Measurements from ENCODE around the gene MRPL50.

Gene MRPL50

DNA sequence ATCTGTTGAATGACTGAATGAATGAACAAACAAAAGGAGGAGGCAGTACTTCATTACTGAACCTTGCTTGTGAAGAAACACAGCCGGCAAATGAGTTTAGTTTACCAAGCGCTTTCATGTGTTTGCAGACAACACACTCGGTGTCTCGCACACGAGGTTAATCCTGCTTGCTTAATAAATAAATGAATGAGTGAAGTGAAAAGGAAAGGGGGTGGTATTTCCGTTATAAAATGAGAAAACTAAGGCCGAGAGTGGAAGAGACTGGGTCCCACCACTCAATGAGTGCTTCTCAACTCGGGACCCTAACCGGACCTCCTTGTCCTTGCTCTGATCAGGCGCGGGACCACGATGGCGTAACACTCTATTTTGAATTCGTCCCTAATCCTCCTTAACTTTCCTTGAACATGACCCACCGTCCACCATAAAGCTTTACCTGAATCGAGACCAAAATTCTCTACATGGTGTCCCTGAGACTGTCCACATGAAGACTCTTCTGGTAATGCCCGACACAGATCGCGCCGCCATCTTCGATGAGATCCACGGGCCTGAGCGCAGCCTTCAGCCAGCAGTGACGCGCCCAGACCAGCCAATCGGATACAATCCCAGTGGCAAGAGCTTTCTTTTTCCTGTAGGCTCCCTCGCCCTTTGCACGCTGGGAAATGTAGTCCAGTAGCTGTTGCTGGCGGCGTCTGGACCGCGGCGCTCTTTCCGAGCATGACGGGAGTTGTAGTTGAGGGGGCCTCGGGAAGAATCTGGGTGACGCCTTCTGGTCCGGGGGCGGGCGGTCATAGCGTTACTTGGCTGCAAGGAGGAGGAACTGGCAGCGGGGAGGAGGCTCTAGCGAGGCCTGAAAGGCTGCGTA, at the start of gene MRPL50, which contains the start of gene ZNF189:
TSS of gene MRPL50 (minus strand) at position 551 of the 862 bp plus-strand sequence. CDS start at position 525, 26 bp downstream.
TSS of gene ZNF189 (plus strand) at position 784 of the 862 bp plus-strand sequence. CDS start 306 bp downstream, outside the sequence.
- DNase-seq (ENCODE audit: low read depth in 2 of 2) = peak; percentile 91 to 92

DNA sequence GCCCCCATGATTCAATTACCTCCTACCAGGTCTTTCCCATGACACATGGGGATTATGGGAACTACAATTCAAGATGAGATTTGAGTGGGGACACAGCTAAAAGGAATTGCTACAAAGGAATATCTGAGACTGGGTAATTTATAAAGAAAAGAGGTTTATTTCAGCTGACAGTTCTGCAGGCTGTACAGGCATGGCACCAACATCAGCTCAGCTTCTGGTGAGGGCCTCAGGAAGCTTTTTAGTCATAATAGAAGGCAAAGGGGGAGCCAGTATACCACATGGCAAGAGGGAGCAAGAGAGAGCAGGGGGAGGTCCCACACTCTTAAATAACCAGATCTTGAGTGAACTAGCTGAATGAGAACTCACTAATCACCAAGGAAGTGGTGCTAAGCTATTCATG, 48.3 kb upstream of the MRPL50 start:
- DNase-seq (ENCODE audit: low read depth in 2 of 2) = no peak

DNA sequence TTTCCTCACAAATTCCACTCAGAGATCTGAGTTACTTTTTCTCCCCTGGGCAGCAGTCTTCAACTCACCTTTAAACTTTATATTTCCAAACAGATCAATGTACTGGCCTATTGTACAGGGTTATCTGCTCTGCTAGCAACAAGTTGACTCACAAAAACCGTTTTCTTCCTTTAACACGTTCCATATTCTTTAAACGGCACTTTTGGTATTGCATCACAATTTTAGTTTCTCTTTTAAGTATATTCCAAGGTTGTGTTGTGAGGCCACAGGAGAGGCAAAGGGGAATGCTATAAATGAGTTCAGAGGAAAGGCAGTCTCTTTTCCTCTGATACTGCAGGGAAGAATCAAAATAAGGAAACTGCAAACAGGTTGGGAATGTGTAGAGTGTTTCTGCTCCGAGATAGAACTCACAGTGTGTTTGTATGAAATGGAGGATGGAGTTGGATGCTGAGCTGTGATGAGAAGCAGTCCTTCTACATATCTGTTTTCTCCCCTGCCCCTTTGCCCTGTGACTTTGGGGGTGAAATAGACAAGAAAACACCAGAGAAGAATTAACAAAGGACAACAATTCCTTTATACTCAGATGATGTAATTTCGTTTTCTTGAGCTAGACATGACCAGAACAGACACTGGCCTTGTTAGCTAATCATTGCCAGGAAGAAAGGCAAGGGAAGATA, 47.1 kb upstream of the MRPL50 start:
- no peak for DNase-seq (ENCODE audit: low read depth in 2 of 2)

DNA sequence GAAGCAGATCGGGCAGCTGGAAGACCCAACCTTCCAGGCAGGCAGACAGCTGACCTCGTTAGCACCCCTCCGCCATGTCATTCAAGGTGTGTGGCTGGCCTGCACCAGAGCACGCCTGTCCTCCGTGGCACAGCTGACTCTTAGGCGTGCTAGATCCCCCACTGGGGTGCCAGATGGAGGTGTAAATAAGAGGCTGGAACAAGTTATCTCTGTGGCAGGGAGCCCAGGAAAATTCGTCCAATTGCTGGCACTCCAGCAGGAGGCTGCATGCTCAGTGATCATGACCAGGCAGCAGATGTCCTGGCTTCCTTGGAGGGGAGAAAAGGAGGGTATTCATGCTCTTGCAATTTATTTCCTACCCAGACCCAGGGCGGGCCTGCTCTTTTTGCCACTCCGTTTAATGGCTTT, 45.0 kb upstream of the MRPL50 start:
- no peak for DNase-seq (ENCODE audit: low read depth in 2 of 2)

DNA sequence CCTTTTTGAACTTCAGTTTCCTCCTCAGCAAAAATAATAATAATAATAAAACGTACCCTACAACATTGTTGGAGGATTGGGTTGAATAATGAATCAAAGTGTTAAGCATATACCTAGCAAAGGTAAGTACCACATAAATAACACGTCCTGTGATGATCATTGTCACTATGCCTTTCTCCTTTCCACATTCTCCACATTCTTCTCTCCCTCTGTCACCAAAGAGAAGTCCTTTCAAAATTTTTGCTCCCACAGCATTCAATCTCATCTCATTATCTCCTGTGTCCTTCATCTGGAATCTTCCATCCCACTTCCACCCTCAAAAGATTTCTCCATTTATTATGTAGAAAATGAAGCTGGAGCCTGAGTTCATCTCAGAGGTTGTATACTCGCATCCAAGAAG, 44.3 kb upstream of the MRPL50 start:
- no peak for DNase-seq (ENCODE audit: low read depth in 2 of 2)

DNA sequence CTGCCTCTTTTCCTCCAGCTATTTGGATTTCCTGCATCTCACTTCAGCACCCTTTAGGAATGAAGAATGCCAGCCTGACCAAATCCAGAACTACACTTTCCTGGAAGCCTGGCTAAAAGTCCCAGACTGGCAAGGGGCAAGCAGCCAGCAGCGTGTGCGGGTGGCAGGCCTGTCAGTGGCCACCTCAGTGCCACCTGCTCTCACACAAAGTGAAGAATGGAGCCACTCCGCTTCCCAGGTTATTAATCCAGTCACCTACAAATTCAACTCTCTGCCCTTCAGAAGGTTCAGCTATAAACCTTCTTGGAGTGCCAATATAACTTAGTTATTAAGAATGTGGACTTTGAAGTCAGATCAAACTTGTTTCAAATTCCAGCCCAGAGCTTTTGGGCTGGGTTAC, 43.9 kb upstream of the MRPL50 start:
- DNase-seq (ENCODE audit: low read depth in 2 of 2) = no peak

DNA sequence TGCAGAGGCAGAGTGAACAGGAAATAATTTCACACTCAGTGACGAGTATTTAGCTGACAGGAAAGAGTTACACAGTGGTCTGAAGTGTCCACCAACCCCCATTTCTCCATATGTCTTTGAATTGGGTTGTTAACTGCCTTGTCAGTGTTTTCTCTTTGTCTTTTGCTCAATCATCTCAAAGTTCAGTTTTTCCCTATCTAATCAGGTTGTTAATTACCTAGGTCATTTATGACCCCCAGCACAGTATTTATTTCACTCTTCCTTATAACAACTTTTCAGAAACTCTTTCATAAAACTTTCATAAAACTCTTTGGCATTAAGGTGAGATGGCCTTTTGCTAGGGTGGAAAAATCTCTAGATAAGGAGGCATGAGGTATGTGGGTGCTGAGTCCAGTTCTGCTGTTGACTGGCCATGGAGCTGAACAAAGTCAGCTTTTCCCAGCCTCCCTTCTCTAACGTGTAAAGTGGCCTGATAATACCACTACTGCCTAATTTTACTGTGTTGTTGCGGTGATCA, 42.4 kb upstream of the MRPL50 start:
- DNase-seq (ENCODE audit: low read depth in 2 of 2) = no peak

DNA sequence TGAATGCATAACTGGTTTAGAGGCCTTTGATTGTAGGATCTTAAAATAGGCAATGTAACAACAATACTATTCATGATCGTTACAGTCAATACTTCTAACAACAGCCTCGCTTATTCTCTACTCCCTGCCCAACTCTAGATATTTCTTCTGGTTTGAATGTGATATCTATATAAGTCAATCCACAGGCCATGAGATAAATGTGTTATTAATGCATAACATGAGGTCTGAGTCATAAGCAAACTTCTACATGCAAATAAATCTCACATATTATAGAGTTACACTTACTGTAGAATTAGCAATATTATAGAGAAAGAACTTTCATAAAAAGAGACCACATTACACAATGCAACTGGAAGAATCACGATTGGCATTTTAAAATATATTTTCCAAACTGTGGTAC, 40.1 kb upstream of the MRPL50 start:
- DNase-seq (ENCODE audit: low read depth in 2 of 2) = no peak

DNA sequence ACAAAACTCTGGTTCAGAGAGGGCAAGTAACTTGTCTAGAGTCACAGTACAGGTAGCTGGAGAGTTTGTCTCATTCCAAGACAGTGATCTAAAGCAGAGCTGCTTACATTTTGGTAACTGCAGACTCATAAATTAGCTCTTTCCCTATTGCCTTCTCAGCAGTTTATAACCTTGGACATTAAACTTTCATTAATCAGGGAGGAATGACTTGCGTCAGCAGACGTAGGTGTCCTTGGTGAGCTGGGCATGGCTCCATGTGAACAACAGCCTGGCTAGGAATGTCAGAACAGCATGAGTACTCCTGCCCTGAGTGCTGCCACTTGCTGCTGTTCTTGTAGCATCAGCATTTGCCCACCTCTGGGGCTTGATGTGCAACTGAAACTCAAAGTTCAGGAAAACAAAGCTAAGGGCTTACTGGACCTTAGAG, 39.4 kb upstream of the MRPL50 start:
- no peak for DNase-seq (ENCODE audit: low read depth in 2 of 2)

DNA sequence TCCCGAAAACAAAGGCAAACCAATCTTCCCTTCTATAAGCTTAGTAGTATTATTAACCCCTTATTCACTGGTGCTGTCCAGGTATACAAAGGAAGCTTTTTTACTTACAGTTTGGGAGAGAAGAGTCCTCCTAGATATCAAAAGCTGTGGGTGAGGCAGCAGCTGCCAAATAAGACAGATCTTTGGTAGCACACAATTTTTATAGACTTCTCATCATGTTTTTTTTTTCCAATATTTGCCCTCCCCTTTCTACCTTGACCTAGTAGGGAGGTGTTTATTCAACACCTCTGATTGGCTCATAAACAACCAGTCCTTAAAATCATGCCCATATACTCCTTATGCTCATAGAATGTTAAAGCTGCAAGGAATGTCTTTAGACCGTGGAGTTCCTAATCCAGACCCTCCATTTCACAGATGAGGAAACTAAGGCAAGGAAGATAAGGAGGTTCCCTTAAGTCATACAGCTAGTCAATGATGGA, 37.2 kb upstream of the MRPL50 start, which contains the start of gene ALDOB:
TSS of gene ALDOB (minus strand) at position 174 of the 479 bp plus-strand sequence. CDS start 4,887 bp downstream, outside the sequence.
- DNase-seq (ENCODE audit: low read depth in 2 of 2) = no peak

DNA sequence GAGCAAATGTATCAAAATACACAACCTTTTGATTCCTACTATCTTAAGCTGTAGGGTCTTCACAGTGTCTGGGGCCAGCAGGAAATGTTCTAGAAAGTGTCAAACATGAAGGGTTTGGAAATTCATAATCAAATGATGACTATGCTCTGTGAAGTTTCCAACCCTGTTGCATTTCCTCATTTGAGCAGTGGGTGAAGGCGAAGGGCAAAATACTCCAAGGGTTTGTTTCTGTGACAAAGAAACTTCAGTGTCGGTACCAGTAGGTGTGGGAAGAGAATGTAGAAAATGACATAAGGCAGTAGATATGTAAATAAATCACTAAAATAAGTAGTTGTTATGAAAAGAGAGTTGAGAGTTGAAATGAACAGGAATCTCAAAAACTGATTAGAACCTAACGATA, 36.6 kb upstream of the MRPL50 start:
- no peak for DNase-seq (ENCODE audit: low read depth in 2 of 2)

DNA sequence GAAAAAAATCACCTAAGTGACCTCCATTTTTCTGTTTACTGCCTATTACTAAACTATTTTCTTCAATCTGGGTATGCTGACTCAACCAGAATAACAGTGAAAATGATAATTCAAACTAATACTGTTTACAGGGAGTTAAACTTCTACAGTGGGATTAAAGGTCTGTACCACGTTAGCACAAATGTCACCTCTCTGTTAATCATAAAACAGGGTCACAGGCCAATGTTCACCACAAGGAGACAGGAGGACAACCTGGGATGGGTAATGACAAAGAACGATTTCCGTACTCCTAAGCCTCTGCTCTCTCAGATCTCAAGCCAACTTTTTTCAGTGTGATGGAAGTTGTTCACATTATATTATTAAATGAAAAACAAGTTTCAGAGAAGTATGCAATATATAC, 34.8 kb upstream of the MRPL50 start:
- no peak for DNase-seq (ENCODE audit: low read depth in 2 of 2)

DNA sequence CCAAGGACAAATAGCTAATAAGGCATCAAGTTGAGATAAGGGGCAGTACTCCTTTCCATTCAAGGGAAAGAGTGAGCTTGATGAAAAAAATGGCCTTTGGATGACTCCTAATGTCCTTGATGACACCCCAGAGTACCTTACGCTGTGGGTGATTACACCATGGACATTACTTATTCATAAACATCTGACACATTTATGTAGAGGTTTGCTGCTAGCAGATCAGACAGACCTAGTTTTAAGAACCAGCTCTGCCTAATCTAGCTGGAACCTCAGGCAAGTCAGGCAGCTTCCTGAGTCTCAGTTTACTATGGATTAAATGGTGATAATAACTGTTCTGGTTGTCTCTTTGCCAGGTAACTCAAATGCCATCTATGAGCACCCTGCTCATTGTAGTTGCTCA, 34.3 kb upstream of the MRPL50 start:
- no peak for DNase-seq (ENCODE audit: low read depth in 2 of 2)

DNA sequence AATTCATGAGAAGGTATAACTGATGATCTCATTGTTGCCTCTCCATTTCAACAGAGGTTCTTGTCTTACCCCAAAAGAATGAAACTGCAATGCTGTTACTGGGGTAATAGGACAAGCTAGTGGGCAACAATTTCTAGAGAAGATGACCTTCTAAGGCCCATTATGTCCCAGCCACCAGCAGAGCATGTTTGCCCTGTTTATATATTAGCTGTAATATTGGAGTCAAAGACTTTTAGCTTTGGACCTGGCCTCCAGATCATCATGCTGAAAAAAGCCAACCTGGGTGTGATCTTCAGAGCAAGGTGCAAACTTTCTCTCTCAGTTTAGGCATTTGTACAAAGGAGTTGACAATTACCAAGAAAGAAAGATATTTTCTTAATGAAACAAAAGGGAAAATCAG, 33.8 kb upstream of the MRPL50 start:
- DNase-seq (ENCODE audit: low read depth in 2 of 2) = no peak

DNA sequence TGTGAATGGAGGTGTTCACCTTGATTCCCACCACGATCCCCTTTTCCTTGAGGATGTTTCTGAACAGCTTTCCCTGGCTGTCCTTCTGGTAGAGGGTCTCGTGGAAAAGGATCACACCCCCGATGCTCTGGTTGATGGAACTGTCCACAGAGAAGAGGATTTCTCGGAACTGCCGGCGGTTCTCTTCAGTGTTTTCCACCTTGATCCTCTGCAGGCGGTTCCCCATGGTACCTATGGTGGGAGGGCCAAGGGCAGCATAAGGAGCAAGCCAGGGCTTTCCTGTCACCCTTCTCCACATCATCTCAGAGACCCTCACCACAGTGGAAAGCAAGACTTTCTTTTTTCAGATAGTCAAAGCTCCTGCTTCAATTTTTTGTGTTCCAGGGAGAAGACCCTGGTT, 31.3 kb upstream of the MRPL50 start:
- no peak for DNase-seq (ENCODE audit: low read depth in 2 of 2)

DNA sequence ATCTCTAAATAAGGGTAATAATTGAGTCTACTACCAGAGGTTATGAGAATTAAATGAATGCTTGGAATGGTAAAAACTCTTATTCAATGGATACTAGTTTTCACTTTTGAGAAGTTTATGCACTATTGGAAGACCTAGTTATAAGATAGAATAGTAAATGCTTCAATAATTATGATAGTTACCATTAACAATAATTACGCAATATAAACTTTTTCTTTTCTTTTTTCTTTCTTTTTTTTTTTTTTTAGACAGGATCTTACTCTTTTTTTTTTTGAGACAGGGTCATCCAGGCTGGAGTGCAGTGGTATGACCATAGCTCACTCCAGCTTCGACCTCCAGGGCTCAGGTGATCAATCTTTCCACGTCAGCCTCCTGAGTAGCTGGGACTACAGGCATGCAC, 30.5 kb upstream of the MRPL50 start:
- DNase-seq (ENCODE audit: low read depth in 2 of 2) = no peak

DNA sequence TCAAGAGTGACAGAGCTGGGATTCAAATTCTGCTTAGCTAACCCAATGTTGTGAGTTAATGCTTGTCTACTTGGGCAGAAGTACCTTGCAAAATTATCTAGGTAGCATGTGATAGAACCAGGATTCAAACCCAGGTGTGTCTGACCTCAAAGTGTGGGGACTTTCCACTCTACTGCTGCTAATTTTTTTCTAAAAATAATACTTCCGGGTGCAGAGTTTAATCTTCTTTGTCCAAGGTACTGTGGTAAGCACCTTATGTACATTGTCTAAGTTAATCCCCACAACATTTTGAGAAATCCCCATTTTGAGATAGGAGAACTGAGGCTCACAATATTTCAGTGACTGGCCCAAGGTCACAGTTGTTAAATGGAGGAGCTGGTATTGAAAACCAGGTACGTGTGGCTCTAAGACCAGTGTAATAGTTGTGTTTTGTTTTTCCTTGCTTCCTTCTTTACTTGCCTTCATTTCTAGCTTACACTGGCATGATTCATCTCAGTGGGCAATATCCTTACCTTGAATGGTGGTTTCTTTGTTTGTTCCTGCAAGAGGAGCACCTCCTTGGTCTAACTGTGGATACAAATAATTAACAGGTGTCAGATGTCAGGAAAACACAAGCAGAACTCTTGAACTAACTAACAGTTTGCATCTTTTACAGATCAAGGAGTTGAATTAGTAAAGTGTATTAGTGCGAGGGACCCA, 29.7 kb upstream of the MRPL50 start:
- no peak for DNase-seq (ENCODE audit: low read depth in 2 of 2)

DNA sequence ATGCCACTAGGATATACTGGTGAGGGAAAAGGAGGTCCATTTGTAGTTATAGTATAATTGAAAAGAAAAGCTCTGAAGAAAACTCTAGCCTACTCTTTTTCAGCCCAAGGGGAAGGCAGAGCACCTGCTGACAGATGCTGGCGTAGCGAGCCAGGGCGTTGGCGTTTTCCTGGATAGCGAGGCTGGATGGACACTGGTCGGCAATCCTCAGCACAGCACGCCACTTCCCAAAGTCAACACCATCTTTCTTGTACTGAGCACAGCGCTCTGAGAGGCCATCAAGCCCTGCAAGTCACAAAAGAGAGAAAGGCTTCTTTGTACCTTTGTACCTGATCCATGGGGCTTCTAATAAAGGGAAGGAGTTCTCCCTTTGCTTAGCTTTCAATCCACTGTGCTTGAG, 28.9 kb upstream of the MRPL50 start:
- no peak for DNase-seq (ENCODE audit: low read depth in 2 of 2)

DNA sequence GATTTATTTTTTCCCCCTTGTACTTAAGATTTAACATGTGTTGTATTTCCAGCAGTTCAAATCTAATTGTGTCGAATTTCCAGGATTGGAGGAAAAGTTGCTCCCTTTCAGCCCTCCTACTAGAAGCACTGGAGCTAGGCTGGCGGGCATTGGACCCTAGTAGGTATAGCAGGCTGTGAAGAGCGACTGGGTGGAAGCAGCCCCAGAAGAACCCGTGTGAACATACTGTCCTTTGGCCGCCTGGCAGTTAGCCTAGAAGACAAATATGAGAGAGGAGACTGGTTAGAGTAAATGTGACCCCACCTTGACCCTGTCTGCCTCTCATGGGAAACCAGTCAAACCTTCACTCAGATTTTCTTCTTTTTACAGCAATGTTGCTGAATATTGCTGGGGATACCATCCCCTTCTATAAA, 23.2 kb upstream of the MRPL50 start:
- DNase-seq (ENCODE audit: low read depth in 2 of 2) = no peak

DNA sequence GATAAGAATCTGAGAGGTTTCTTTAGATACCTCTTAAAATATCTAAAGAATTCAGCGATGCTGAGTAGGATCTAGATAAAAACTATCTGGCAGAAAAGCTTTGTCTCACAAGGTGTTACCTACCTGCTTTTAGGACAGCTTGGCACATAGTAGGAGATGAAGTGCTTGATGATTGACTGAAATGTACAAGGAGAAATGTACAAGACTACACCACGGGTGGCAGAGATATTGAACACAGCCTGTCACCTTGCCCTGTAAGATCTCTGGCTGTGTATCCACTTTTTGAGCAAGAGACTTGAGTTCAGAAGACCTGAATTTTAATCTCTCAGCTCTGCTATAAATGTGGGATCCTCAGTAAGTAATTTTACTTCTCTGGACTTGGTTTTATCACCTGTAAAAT, 21.4 kb upstream of the MRPL50 start:
- DNase-seq (ENCODE audit: low read depth in 2 of 2) = no peak

DNA sequence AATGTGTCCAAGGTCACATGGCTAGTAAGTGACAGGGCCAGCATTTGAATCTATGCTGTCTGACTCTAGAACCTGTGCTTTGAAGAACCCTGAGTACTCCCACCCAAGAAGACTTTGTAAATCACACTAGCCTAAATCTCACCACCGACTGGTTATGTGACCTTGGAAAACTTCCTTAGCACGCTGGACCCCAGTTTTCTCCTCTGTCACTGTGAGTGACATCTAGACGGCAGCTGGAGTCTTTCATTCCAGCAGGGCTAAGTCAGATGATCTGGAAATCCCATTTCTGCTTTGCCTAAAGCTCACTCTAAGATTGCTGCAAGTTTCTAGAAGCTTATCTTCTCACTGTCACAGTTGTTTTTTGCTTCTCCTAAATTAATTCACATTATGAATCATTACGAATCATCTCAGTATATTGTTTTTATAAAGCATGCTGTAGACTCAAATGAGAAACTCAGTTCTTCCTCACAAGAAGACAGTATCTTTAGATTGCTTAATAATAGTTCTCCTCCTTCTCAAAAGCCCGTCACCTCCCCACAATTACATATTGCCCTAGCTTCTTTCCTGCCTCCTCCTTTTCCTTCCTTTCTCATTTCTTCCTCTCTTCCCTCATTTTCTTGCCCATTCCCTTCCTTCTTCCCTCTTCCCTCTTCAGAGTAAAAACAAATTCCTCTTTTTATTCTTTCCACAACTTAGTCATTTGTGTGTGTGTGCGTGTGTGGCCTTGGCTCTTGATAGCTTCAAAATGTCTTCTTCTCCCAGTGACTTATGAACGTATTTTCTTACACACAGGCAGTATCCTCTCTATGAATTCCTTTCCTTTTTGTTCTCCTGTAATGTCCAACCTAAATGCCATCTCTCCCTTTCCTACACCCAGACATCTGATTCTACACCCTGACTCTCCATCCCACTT, 20.4 kb upstream of the MRPL50 start:
- DNase-seq (ENCODE audit: low read depth in 2 of 2) = no peak
